Mesenchymal stem cell (in vitro differentiated cells and primary cell): ENCODE measurements around the gene SLFN13.

Source experiments
- DNase-seq: peaks from one replicate; pipeline ENCODE4 v3.0.0-alpha.2; 2013
- H2AFZ ChIP-seq: one replicate; pipeline ENCODE4 v1.6.1; 2013; ENCODE audit warnings: low read depth, mild to moderate bottlenecking, control low read depth, inconsistent platforms, low read length, moderate library complexity
- H2AK5ac ChIP-seq: 2 replicates; pipeline ENCODE4 v1.6.1; 2013; ENCODE audit warnings: low read length, moderate library complexity, mild to moderate bottlenecking, inconsistent platforms; ENCODE audit not compliant: severe bottlenecking
- H2BK120ac ChIP-seq: one replicate; pipeline ENCODE4 v1.6.1; 2013; ENCODE audit warnings: low read depth, mild to moderate bottlenecking, inconsistent platforms, low read length, moderate library complexity
- H2BK12ac ChIP-seq, 2 experiments: one replicate each; pipeline ENCODE4 v1.6.1; 2013; ENCODE audit warnings: inconsistent platforms in 2 of 2, low read length in 2 of 2, mild to moderate bottlenecking in 2 of 2, moderate library complexity in 2 of 2, control low read depth in 1 of 2
- H2BK15ac ChIP-seq: one replicate; pipeline ENCODE4 v1.6.1; 2013; ENCODE audit warnings: mild to moderate bottlenecking, low read depth, inconsistent platforms; ENCODE audit not compliant: poor library complexity, severe bottlenecking
- H2BK5ac ChIP-seq: 2 replicates; pipeline ENCODE4 v1.6.1; 2013; ENCODE audit warnings: low read depth, mild to moderate bottlenecking, low read length, control low read depth, inconsistent platforms; ENCODE audit not compliant: poor library complexity, severe bottlenecking
- H3K14ac ChIP-seq, 2 experiments: one replicate each; pipeline ENCODE4 v1.6.1; 2013; ENCODE audit warnings: inconsistent platforms in 2 of 2, low read length in 2 of 2, control low read depth in 1 of 2, mild to moderate bottlenecking in 1 of 2, moderate library complexity in 1 of 2
- H3K18ac ChIP-seq, 2 experiments: one replicate each; pipeline ENCODE4 v1.6.1; 2013; ENCODE audit warnings: inconsistent platforms in 2 of 2, low read length in 2 of 2, control low read depth in 1 of 2, low read depth in 1 of 2, mild to moderate bottlenecking in 1 of 2
- H3K23ac ChIP-seq, 2 experiments: one replicate each; pipeline ENCODE4 v1.6.1; 2013; ENCODE audit warnings: inconsistent platforms in 2 of 2, low read length in 2 of 2, mild to moderate bottlenecking in 2 of 2, moderate library complexity in 2 of 2, control low read depth in 1 of 2
- H3K27ac ChIP-seq: 2 replicates; pipeline ENCODE4 v1.5.1; 2013; ENCODE audit warnings: mild to moderate bottlenecking, moderate library complexity, low read length, control low read depth, inconsistent platforms; ENCODE audit not compliant: poor library complexity, severe bottlenecking
- H3K27me3 ChIP-seq, 2 experiments: 2 replicates each; pipeline versions ENCODE4 v1.6.1 to v1.7.0; 2013; ENCODE audit warnings: low read length in 2 of 2, mild to moderate bottlenecking in 2 of 2, moderate library complexity in 2 of 2, control low read depth in 1 of 2, inconsistent platforms in 1 of 2; ENCODE audit not compliant: control insufficient read depth in 1 of 2, insufficient read depth in 1 of 2
- H3K36me3 ChIP-seq, 2 experiments: 2 replicates each; pipeline versions ENCODE4 v1.6.1 to v1.7.0; 2013; ENCODE audit warnings: low read length in 2 of 2, control low read depth in 1 of 2, inconsistent platforms in 1 of 2, low read depth in 1 of 2, mild to moderate bottlenecking in 1 of 2; ENCODE audit not compliant: insufficient read depth in 2 of 2, control insufficient read depth in 1 of 2
- H3K4ac ChIP-seq, 2 experiments: one replicate each; pipeline ENCODE4 v1.6.1; 2013; ENCODE audit warnings: inconsistent platforms in 2 of 2, low read length in 2 of 2, mild to moderate bottlenecking in 2 of 2, moderate library complexity in 2 of 2, control low read depth in 1 of 2, low read depth in 1 of 2
- H3K4me1 ChIP-seq: 2 replicates; pipeline ENCODE4 v1.6.1; 2013; ENCODE audit warnings: low read depth, low read length, control low read depth; ENCODE audit not compliant: control insufficient read depth, insufficient read depth
- H3K4me2 ChIP-seq: 2 replicates; pipeline ENCODE4 v1.6.1; 2013; ENCODE audit warnings: low read length, mild to moderate bottlenecking, inconsistent platforms; ENCODE audit not compliant: poor library complexity, severe bottlenecking
- H3K4me3 ChIP-seq, 2 experiments: 2 replicates each; pipeline versions ENCODE4 v1.5.1 to v1.7.0; 2013; ENCODE audit warnings: low read length in 2 of 2, mild to moderate bottlenecking in 2 of 2, control low read depth in 1 of 2, low read depth in 1 of 2; ENCODE audit not compliant: insufficient read depth in 1 of 2
- H3K79me1 ChIP-seq: replicated peaks from 2 replicates; pipeline ENCODE4 v1.6.1; 2013; ENCODE audit warnings: mild to moderate bottlenecking, control low read depth, low read length, inconsistent platforms; ENCODE audit not compliant: poor library complexity, severe bottlenecking
- H3K9ac ChIP-seq: 2 replicates; pipeline ENCODE4 v1.7.0; 2013; ENCODE audit warnings: mild to moderate bottlenecking, low read length, moderate library complexity
- H3K9me3 ChIP-seq: 2 replicates; pipeline ENCODE4 v1.7.0; 2013; ENCODE audit warnings: mild to moderate bottlenecking, low read length; ENCODE audit not compliant: control insufficient read depth
- H4K8ac ChIP-seq: one replicate; pipeline ENCODE4 v1.6.1; 2013; ENCODE audit warnings: inconsistent platforms, mild to moderate bottlenecking, low read length, moderate library complexity
- H4K91ac ChIP-seq: one replicate; pipeline ENCODE4 v1.6.1; 2013; ENCODE audit warnings: mild to moderate bottlenecking, low read length, inconsistent platforms
- WGBS: methylation state at CpG from one replicate; pipeline ENCODE4 v1.1.7; 2013; ENCODE audit warnings: mixed read lengths; 5-methylcytosine and 5-hydroxymethylcytosine counted together

SLFN13 gene

GRCh38 chr17:35432176-35433074 lies 16.1 kb downstream of the SLFN13 start, which contains the start of gene SLFN12:
Gene SLFN12, minus strand, starts transcription at chr17:35432500. Its CDS starts 9,472 bp downstream, at chr17:35423028.
- Histone ChIP-seq H2BK120ac (peak within 1 kb of the TSS; percentile 97), H3K36me3 (peaks cover 3 to 5% of the 10 kb centered on the region in 2 experiments), H3K14ac (peak within 1 kb of the TSS in 1 of 2 experiments; percentile 89), H4K91ac (peak within 1 kb of the TSS; percentile 95), H3K27ac (peak within 1 kb of the TSS; percentile 100), H3K23ac (no peak within 1 kb of the TSS), H2BK12ac (peak within 1 kb of the TSS; percentile 78 to 90), H3K9me3 (no peaks in the 10 kb centered on the region), H2BK15ac (peak within 1 kb of the TSS; percentile 95), H2BK5ac (peak within 1 kb of the TSS; percentile 99), H3K79me1 (peaks cover 9% of the 10 kb centered on the region), H3K4me1 (peaks cover 19% of the 10 kb centered on the region), H3K4ac (peak within 1 kb of the TSS; percentile 95 to 99), H2AFZ (peak within 1 kb of the TSS; percentile 81), H4K8ac (peak within 1 kb of the TSS; percentile 97), H2AK5ac (peak within 1 kb of the TSS; percentile 99), H3K4me2 (peak within 1 kb of the TSS; percentile 89), H3K9ac (peak within 1 kb of the TSS; percentile 95), H3K27me3 (no peaks in the 10 kb centered on the region), H3K18ac (peak within 1 kb of the TSS; percentile 96 to 97), H3K4me3 (peak within 1 kb of the TSS; percentile 61 to 86)
- DNase-seq = peak; percentile 98
- 15% methylated on average over 20 of the region's 22 CpGs for WGBS

GRCh38 chr17:35429702-35430101 lies 18.9 kb downstream of the SLFN13 start:
- no peak overlapping the region for H3K23ac ChIP-seq
- WGBS = 96% methylated on average over 2 of the region's 2 CpGs

GRCh38 chr17:35428229-35428628 lies 20.3 kb downstream of the SLFN13 start:
- Histone ChIP-seq H2BK15ac (no peak overlapping the region), H3K27ac (no peak overlapping the region), H2BK5ac (no peak overlapping the region), H2AK5ac (no peak overlapping the region), H2BK120ac (no peak overlapping the region), H2BK12ac (no peak overlapping the region), H3K9ac (no peak overlapping the region), H3K79me1 (peaks cover 19% of the 10 kb centered on the region), H2AFZ (no peak overlapping the region), H3K18ac (no peak overlapping the region), H3K27me3 (no peaks in the 10 kb centered on the region), H3K23ac (no peak overlapping the region), H3K9me3 (no peaks in the 10 kb centered on the region), H4K91ac (no peak overlapping the region), H3K4me2 (no peak overlapping the region), H3K4me1 (peaks cover 10% of the 10 kb centered on the region), H3K4me3 (no peak overlapping the region), H3K36me3 (peaks cover 5 to 7% of the 10 kb centered on the region in 2 experiments), H4K8ac (no peak overlapping the region), H3K4ac (no peak overlapping the region), H3K14ac (no peak overlapping the region)
- DNase-seq = no peak
- WGBS = 98% methylated on average over 2 of the region's 2 CpGs

More at GRCh38 chr17:35429702-35430101, 18.9 kb downstream of the SLFN13 start:
- H3K4me3 ChIP-seq = no peak overlapping the region
- H4K8ac ChIP-seq = no peak overlapping the region
- H2BK5ac ChIP-seq = no peak overlapping the region
- H3K4me1 ChIP-seq = peaks cover 19% of the 10 kb centered on the region
- no peak overlapping the region for H2AFZ ChIP-seq
- H3K36me3 ChIP-seq = peaks cover 5 to 7% of the 10 kb centered on the region in 2 experiments
- H2BK120ac ChIP-seq = no peak overlapping the region
- H3K9me3 ChIP-seq = no peaks in the 10 kb centered on the region
- H3K79me1 ChIP-seq = peaks cover 19% of the 10 kb centered on the region
- no peak overlapping the region for H2BK12ac ChIP-seq
- H2AK5ac ChIP-seq = no peak overlapping the region
- H3K27ac ChIP-seq = no peak overlapping the region
- no peak overlapping the region for H3K9ac ChIP-seq
- no peak overlapping the region for H3K14ac ChIP-seq
- no peaks in the 10 kb centered on the region for H3K27me3 ChIP-seq
- H3K4ac ChIP-seq = no peak overlapping the region
- H3K18ac ChIP-seq = no peak overlapping the region
- H4K91ac ChIP-seq = no peak overlapping the region
- no peak overlapping the region for H2BK15ac ChIP-seq
- DNase-seq = no peak
- H3K4me2 ChIP-seq = no peak overlapping the region

GRCh38 chr17:35423761-35424160 lies 24.8 kb downstream of the SLFN13 start:
- H3K27me3 ChIP-seq = no peaks in the 10 kb centered on the region
- peak; percentile 50 for DNase-seq
- H3K14ac ChIP-seq = no peak overlapping the region
- WGBS = 90% methylated on average over 4 of the region's 4 CpGs
- no peak overlapping the region for H3K4me2 ChIP-seq
- H2BK120ac ChIP-seq = no peak overlapping the region
- no peak overlapping the region for H3K4ac ChIP-seq
- H2AK5ac ChIP-seq = no peak overlapping the region
- H3K27ac ChIP-seq = no peak overlapping the region
- no peak overlapping the region for H4K8ac ChIP-seq
- no peak overlapping the region for H3K18ac ChIP-seq
- H2BK12ac ChIP-seq = no peak overlapping the region
- no peak overlapping the region for H3K9ac ChIP-seq
- no peak overlapping the region for H3K23ac ChIP-seq
- no peak overlapping the region for H2BK5ac ChIP-seq
- H3K4me3 ChIP-seq = no peak overlapping the region
- peaks cover 22% of the 10 kb centered on the region for H3K79me1 ChIP-seq
- no peak overlapping the region for H4K91ac ChIP-seq
- no peaks in the 10 kb centered on the region for H3K9me3 ChIP-seq
- peaks cover 7 to 32% of the 10 kb centered on the region in 2 experiments for H3K36me3 ChIP-seq
- H2BK15ac ChIP-seq = no peak overlapping the region
- H2AFZ ChIP-seq = no peak overlapping the region
- H3K4me1 ChIP-seq = peaks cover under 1% of the 10 kb centered on the region
